ENCODE results near the gene CEACAM7.

- TF ChIP-seq CTCF (IDR thresholded peaks at IDR 0.05) (no peak), POLR2AphosphoS5 (IDR thresholded peaks at IDR 0.05) (no peak), POLR2A (IDR thresholded peaks at IDR 0.05) (no peak)
These were observed 617 bp upstream of the CEACAM7 start for GRCh38 chr19:41688687-41689086.
